Measurements from ENCODE around the gene DHX34. TPM values are rescaled to one million over a fixed set of nuclear protein-coding genes. Genes with fewer than 3 reads are reported as not detected.

DHX34 gene
- total RNA-seq, 1 donor from 2014 or later = 9.3 TPM

GRCh38 chr19:47417746-47418691, 68.9 kb downstream of the DHX34 start:
- no peak for DNase-seq

GRCh38 chr19:47418692-47419029, 69.5 kb downstream of the DHX34 start:
- no peak for DNase-seq

DNA sequence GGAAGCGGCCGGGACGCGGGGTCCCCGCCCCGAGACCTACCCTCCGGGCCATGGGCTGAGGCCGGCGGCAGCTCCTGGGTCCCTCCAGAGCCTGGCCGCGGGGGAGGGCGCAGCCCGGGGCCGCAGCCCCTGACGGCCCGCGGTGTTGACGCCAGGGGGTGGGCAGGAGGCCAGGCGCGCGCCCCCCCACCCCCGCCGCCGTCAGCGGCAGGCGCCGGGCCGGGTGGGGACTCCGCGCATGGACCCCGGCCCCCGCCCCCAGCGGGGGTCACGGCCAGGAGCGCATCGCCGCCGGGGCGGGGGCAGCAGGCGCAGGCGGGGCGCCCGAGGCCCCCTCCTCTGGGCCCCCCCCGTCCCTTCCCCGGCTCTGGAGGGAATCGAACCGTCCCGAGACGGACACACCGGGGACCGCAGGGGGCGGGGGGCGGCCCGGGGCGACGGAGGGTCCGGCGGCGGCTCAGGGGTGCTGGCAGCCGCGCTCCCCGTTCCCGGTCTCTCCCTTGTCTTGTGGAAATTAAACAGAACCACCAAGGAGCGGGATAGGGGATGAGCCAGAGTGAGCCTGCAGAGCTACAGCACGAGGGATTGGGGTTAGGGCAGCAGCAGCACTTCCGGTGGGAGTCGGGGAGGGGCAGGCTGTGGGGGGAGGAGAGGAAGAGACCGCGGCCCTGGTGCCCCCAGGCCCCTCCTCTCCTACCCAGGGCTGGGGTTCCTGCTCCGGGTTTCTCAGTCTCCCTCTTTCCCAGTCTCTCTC, 70.1 kb downstream of the DHX34 start, which contains the start of gene MEIS3:
Gene MEIS3, minus strand, starts transcription at position 498 of the 754 bp plus-strand sequence. Its CDS starts 446 bp downstream, at position 52.
- peak; percentile 11 for DNase-seq

DNA sequence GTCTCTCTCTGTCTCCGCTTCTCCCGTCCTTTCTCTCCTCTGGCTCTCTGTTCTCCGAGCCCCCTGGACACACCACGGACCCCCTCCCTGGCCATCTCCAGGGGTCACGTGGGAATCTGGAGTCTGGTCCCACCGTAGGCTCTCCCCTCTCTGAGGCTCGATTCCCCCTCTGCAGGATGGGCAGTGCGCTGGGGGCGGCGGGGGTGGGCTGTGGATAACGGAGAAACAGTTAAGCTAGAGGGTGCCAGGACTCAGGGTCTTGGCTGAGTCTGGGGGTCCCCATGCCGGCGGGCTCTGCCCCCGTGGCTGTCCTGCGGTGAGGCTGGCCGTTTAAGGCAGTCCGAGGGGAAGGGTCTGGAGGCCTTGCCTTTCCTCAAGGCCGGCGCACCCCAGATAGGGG, 70.7 kb downstream of the DHX34 start:
- no peak for DNase-seq

DNA sequence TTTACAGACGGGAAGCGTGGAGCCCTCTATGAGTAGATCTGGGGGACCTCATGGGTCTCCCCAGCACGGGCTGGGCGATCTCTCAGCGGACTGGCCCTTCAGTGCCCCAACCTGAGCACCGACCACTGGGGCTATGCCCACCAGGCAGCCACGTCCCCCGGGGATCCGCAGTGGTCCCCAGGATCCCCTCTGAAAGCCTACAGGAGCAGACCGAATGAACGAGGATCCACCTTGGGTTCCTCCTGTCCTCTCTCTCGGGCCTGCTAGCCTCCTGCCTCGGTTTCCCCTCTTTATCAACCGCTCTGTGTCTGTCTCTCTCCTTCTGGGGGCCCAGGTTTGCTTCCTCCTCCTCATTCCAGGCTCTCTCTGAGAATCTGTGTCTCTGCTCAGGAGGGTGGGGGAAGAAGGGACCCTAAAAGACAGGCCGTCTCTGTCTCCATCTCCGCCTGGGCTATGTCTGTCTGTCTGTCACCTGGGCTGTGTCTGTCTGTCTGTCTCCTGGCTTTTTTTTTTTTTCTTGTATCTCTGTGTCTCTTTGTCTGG, 72.2 kb downstream of the DHX34 start:
- no peak for DNase-seq

DNA sequence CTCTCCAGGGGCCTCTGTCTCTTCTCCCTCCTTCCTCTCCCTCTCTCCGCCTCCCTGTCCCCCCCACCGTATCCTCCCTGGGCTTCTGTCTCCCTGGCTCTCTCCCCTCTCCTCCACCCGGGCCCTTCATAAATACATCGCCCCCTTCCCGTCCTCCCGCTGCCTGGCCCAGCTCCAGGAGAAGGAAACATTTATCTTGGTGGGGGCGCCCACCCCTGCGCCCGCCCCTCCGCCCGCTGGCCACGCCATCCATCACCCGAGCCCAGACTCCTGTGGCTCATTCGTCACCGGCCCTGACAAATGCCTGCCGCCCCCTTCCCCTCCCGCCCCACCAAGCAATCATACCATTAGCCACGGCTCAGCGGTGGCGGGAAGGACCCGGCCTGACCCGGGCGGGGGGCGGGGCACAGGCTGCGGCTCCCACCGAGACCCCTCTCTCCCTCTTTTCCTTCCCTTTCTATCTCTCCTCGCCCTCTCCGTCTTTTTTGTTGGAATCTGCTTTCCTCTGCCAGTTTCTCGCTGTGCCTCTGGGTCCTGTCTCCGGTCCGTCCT, 72.8 kb downstream of the DHX34 start:
- no peak for DNase-seq

DNA sequence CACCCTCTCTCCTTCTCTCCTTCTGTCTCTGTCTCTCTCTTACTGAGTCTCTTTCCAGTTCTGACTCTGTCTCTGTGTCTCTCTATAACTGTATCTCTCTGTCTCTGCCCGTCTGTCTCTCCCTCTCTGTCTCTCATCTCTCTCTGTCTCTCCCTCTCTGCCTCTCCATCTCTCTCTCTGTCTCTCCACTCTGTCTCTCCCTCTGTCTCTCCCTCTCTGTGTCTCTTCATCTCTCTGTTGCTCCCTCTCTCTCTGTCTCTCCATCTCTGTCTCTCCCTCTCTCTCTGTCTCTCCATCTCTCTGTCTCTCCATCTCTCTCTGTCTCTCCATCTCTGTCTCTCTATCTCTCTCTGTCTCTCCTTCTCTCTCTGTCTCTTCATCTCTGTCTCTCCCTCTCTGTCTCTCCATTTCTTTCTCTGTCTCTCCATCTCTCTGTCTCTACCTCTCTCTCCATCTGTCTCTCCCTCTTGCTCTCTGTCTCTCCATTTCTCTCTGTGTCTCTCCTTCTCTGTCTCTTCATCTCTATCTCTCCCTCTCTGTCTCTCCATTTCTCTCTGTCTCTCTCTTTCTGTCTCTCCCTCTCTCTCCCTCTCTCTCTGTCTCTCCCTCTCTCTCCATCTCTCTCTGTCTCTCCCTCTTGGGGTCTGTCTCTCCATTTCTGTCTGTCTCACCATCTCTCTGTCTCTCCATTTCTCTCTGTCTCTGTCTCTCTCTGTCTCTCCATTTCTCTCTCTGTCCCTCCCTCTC, 73.5 kb downstream of the DHX34 start:
- no peak for DNase-seq

DNA sequence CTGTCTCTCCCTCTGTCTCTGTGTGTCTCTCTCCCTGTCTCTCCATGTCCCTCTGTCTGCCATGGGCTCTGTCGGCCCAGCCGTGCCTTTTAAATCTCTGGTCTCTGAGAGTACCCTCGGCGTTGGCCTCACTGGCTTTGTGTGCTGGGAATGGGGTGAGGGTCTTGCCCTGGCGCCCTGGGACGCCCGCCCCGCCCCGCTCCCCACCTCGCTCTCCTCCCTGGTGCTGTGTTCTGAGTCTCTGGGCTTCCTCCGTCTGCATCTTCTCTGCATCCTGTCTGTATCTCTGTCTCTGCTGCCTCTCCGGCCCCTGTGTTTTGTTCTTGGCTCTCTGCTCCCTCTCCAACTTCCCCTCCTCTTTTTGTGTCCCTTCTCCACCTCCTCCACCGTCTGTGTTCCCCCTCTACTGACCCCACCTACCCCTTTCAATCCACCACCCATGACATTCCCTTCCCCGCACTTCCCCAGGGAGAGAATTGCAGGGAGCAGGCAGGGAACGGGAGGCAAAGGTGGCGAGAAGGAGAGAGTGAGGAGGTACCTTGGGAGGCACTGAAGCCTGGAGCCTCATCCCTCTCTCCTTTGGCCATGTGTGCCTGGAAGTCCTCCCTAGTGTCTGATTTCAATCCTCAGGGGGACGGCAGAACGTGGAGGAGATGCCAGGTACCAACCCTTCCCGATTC, 74.2 kb downstream of the DHX34 start:
- no peak for DNase-seq

GRCh38 chr19:47427241-47428176, 78.4 kb downstream of the DHX34 start:
- peak; percentile 74 for DNase-seq

DNA sequence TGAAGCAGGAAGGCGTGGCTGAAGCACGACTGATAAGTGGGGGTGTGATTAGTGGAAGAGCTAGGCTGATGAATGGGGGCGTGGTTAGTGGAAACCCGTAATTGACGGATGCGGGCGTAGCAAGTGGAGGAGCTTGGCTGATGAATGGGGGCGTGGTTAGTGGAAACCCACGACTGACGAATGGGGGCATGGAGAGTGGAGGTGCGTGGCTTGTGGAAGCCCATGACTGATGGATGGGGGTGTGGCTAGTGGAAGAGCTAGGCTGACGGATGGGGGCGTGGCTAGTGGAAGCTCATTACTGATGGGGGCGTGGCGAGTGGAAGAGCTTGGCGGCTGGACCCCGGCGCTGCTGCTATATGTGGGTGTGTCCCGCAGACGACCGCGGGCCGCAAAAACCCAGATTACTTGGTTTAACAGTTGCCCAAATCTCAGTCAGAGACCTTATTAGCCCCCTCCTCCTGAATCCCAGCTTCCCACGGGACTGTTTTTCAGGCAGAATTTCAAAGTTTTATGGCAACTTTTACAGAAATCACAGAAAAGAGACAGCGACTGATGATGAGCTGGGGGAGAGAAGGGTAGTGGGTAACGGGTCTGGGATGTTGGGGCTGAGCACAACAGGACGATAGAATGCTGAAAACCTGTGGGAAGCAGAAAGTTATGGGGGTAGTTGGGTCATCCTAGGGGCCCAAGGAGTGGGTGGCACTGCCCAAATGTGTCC, 79.2 kb downstream of the DHX34 start:
- peak; percentile 90 for DNase-seq

DNA sequence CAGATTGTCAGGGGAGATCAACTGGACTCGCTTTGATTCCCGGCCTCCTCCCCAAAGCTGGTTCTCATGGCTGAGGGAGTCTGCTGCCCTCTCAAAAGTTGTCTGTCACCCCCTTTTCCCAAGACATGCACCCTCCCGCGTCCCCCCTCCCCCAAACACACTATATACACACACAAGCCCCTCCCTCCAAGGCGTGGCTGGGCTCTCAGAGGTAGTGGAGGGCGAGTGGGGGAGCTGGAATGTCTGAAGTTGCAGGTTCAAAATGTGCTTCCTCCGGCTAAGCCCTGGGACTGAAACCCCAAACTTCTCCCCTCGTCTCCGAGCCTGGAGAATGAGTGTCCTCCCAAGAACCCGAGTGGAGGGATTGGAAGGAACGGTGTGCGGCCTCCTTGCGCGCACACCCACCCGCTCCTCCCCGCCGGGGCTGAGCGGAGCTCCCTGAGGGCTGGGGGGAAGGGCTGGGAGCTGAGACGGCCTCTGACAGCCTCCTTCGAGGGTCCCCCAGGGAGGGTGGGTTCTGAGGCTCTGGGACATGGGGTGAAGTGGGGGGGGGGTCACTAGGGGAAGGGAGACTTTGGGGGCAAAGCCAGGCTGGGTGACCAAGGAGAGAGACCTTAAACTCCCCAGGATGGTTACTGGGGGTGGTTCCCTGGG, 80.2 kb downstream of the DHX34 start:
- DNase-seq = no peak

DNA sequence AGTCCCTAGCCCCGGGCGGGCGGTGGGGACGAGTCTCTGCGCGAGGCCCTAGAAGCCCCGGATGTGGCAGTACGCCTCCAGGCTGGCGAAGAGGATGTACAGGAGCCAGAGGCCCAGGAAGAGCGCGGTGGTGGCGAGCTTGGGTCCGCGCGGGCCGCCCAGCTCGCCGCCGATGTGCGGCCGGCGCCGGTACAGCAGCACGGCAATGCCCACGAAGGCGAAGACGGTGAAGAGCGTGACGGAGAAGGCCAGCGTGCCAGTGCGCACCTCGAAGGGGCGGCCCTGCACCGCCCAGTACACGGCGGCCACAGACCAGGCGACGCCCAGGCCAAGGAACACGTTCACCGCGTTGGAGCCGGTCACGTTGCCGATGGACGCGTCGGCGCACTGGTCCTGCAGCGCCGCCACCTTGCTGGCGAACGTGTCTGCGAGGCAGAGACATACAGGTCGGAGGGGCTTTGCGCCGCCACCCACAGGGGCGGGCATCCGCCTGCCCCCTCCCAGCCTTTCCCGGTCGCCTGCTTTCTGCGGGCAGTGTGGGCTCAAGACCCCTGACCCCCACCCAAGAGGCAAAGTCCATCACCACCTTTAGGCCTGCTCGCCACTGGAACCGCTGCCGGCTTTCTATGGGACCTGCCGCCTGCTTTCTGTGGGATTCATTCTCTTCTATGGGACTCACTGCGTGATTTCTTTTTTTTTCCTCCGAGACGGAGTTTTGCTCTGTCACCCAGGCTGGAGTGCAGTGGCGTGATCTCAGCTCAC, 81.1 kb downstream of the DHX34 start:
- no peak for DNase-seq

DNA sequence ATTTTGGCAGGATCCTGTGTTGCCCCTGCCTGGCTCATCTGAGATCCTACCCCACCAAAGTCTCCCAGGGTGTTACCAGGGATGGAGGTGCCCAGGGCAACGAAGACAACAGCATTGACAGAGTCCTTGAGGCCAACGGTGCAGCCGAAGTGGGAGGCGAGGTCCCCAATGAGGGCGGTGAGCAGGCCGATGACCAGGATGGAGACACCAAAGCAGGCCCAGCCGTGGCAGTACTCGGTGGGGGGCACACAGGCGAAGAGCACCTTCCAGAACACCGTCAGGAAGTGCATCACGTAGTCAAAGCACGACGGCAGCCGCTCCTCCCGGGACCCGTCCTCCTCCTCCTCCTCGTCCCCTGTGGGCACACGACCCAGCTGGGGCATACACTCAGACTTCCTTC, 83.0 kb downstream of the DHX34 start:
- DNase-seq = no peak

Other genes starting within 250 kb of the DHX34 start
- 18.8 TPM for gene ZC3H4, start 235.5 kb upstream of the DHX34 start, total RNA-seq
- 90.8 TPM for gene SAE1, start 218.5 kb upstream of the DHX34 start, total RNA-seq
- 8.3 TPM for gene BBC3, start 118.1 kb upstream of the DHX34 start, total RNA-seq
- 11.0 TPM for gene CCDC9, start 92.8 kb upstream of the DHX34 start, total RNA-seq
- 4.8 TPM for gene INAFM1, start 74.4 kb upstream of the DHX34 start, total RNA-seq
- 1.2 TPM for gene C5AR1, start 39.5 kb upstream of the DHX34 start, total RNA-seq
- gene C5AR2, start 17.1 kb upstream of the DHX34 start, total RNA-seq = 0.31 TPM
- gene MEIS3, start 70.2 kb downstream of the DHX34 start, total RNA-seq = 9.9 TPM
- not detected for gene SLC8A2, start 122.6 kb downstream of the DHX34 start, total RNA-seq
- 3.8 TPM for gene KPTN, start 134.9 kb downstream of the DHX34 start, total RNA-seq
- gene NAPA, start 165.7 kb downstream of the DHX34 start, total RNA-seq = 49.4 TPM
- gene ZNF541, start 223.8 kb downstream of the DHX34 start, total RNA-seq = 0.10 TPM